Transverse colon (tissue), 4 donors: ENCODE data around the gene RPL38. TPM values are rescaled to one million over a fixed set of nuclear protein-coding genes. Genes with fewer than 3 reads are reported as not detected.

ENCODE experiments used
- DNase-seq: peaks from one replicate; pipeline ENCODE4 v3.0.0-alpha.2; 2019
- H3K27ac ChIP-seq, 4 donors: fragments of 200-600 bp; sonication (generic); 2 replicates each; pipeline ENCODE4 v1.5.1; 2016 to 2018; ENCODE audit warnings: inconsistent platforms in 4 of 4
- H3K27me3 ChIP-seq: fragments of 200-600 bp; sonication (generic); 2 replicates; pipeline ENCODE4 v1.5.1; 2017; ENCODE audit warnings: inconsistent platforms
- H3K36me3 ChIP-seq, 4 donors: fragments of 200-600 bp; sonication (generic); 2 replicates each; pipeline ENCODE4 v1.5.1; 2017 to 2019; ENCODE audit warnings: inconsistent platforms in 4 of 4
- H3K4me1 ChIP-seq, 4 donors: fragments of 200-600 bp; sonication (generic); 2 replicates each; pipeline ENCODE4 v1.5.1; 2017 to 2020; ENCODE audit warnings: inconsistent platforms in 4 of 4
- H3K4me3 ChIP-seq, 4 donors: fragments of 200-600 bp; sonication (generic); 1 replicate in 1 of 4; 2 replicates in 3 of 4; pipeline versions ENCODE4 v1.5.1 to v1.6.1; 2017 to 2019; ENCODE audit warnings: inconsistent platforms in 4 of 4
- H3K9me3 ChIP-seq, 2 donors: fragments of 200-600 bp; sonication (generic); 2 replicates each; pipeline ENCODE4 v1.5.1; 2017 to 2019; ENCODE audit warnings: inconsistent platforms in 2 of 2
- CTCF ChIP-seq, 5 experiments: fragments of 200-600 bp in 3 of 5; fragments of 450-650 bp in 2 of 5; sonication (generic) in 3 of 5; IDR thresholded peaks; 1 replicate in 2 of 5; 2 replicates in 3 of 5; pipeline ENCODE4 v1.5.1; 2016 to 2017; ENCODE audit warnings: antibody characterized with exemption in 5 of 5, inconsistent platforms in 3 of 5, mild to moderate bottlenecking in 2 of 5, moderate library complexity in 1 of 5
- EP300 ChIP-seq: sonication (generic); formaldehyde crosslinking; IDR thresholded peaks from one replicate; pipeline ENCODE4 v1.6.1; 2017; ENCODE audit warnings: antibody characterized with exemption, low read depth
- POLR2A ChIP-seq: fragments of 450-650 bp; IDR thresholded peaks from one replicate; pipeline ENCODE4 v1.6.1; 2016; ENCODE audit warnings: antibody characterized with exemption, mild to moderate bottlenecking, moderate library complexity
- POLR2AphosphoS5 ChIP-seq, 3 donors: sonication (generic); formaldehyde crosslinking; IDR thresholded peaks; one replicate each; pipeline ENCODE4 v1.6.1; 2016; ENCODE audit warnings: antibody characterized with exemption in 3 of 3
- WGBS, 2 donors: methylation state at CpG; one replicate each; pipeline ENCODE4 v1.1.5; 2018; ENCODE audit warnings: low coverage in 1 of 2; 5-methylcytosine and 5-hydroxymethylcytosine counted together
- in situ Hi-C, 4 donors: fragments of 200-750 bp; cut with MboI; loops; one replicate each; pipeline versions ENCODE4 v1.15.0 to v1.15.1; 2017; ENCODE audit warnings: low sequenced_read_pairs in 3 of 4, low pct_ligation_motif_present in 1 of 4, low pct_unique_long_range_greater_than_20kb in 1 of 4
- intact Hi-C: fragments of 100-400 bp; cut with DNase I; formaldehyde crosslinking; loops from one replicate; pipeline ENCODE4 v1.15.1; 2023; ENCODE audit warnings: low total_unique reads
- total RNA-seq, 4 donors: library from RNA; depleted of rRNA; stranded (reverse); fragments of >200 nt; gene quantifications; one replicate each; pipeline ENCODE4 v1.1.0, GENCODE V29; 2016

The RPL38 gene
- total RNA-seq, 4 donors from 2014 or later, result 65.1 to 310 (median 203) TPM

GRCh38 chr17:74224959-74225725 is 21.7 kb downstream of the RPL38 start:
- in situ Hi-C loops, result loop anchor here in 2 of 4 donors (25.0 kb wide), 1 partner anchor 137 kb away; the partner anchor contains the start of genes BTBD17 (in 2 of the 2) and GPR142 (in 2 of the 2)
- TF ChIP-seq CTCF (IDR thresholded peaks at IDR 0.05), result no peak
- no peak for TF ChIP-seq POLR2AphosphoS5 (IDR thresholded peaks at IDR 0.05)
- TF ChIP-seq EP300, result no peak
- TF ChIP-seq POLR2A, result no peak
- no peak overlapping the region for H3K27ac ChIP-seq
- no peaks in the 10 kb centered on the region for H3K36me3 ChIP-seq
- 93 to 96% methylated on average over 14 to 20 of the region's 20 CpGs for WGBS, 2 donors
- H3K4me1 ChIP-seq, result no peaks in the 10 kb centered on the region
- H3K27me3 ChIP-seq, result no peaks in the 10 kb centered on the region
- no peak overlapping the region for H3K4me3 ChIP-seq
- no peak for DNase-seq
- no peaks in the 10 kb centered on the region for H3K9me3 ChIP-seq
- intact Hi-C loops, result no loop called here

- WGBS, 2 donors, result 33 to 71% methylated on average over 1 to 6 of the region's 6 CpGs
- Histone ChIP-seq H3K36me3 (no peaks in the 10 kb centered on the region), H3K27me3 (no peaks in the 10 kb centered on the region), H3K4me1 (no peaks in the 10 kb centered on the region), H3K9me3 (no peaks in the 10 kb centered on the region), H3K27ac (no peak overlapping the region), H3K4me3 (no peak overlapping the region)
- in situ Hi-C loops, result no loop called here
- no peak for TF ChIP-seq POLR2A
- TF ChIP-seq EP300, result no peak
- TF ChIP-seq CTCF (IDR thresholded peaks at IDR 0.05), result no peak
- TF ChIP-seq POLR2AphosphoS5 (IDR thresholded peaks at IDR 0.05), result no peak
- no peak for DNase-seq
- intact Hi-C loops, result no loop called here
Observed at GRCh38 chr17:74226252-74226651, 22.8 kb downstream of the RPL38 start.

GRCh38 chr17:74227271-74228080 is 24.0 kb downstream of the RPL38 start:
- Histone ChIP-seq H3K36me3 (no peaks in the 10 kb centered on the region), H3K4me1 (no peaks in the 10 kb centered on the region), H3K27ac (no peak overlapping the region), H3K27me3 (no peaks in the 10 kb centered on the region), H3K4me3 (no peak overlapping the region), H3K9me3 (no peaks in the 10 kb centered on the region)
- in situ Hi-C loops, result no loop called here
- WGBS, 2 donors, result 80 to 82% methylated on average over 8 to 10 of the region's 10 CpGs
- TF ChIP-seq POLR2A (no peak), CTCF (IDR thresholded peaks at IDR 0.05) (no peak), POLR2AphosphoS5 (IDR thresholded peaks at IDR 0.05) (no peak), EP300 (no peak)
- no peak for DNase-seq
- intact Hi-C loops, result no loop called here

- intact Hi-C loops (no loop called here), in situ Hi-C loops (no loop called here)
- no peak for TF ChIP-seq POLR2A
- no peak for TF ChIP-seq POLR2AphosphoS5 (IDR thresholded peaks at IDR 0.05)
- no peak for TF ChIP-seq CTCF (IDR thresholded peaks at IDR 0.05)
- TF ChIP-seq EP300, result no peak
- no peaks in the 10 kb centered on the region for H3K4me1 ChIP-seq
- no peak overlapping the region for H3K27ac ChIP-seq
- no peaks in the 10 kb centered on the region for H3K36me3 ChIP-seq
- 88% methylated on average over 5 of the region's 5 CpGs; no CpG with 5 or more reads in 1 of the 2 donors for WGBS, 2 donors
- H3K27me3 ChIP-seq, result no peaks in the 10 kb centered on the region
- no peaks in the 10 kb centered on the region for H3K9me3 ChIP-seq
- no peak for DNase-seq
- no peak overlapping the region for H3K4me3 ChIP-seq
Observed at GRCh38 chr17:74228306-74228978, 25.0 kb downstream of the RPL38 start.
